ENCODE data around the gene CAB39. TPM values are rescaled to one million over a fixed set of nuclear protein-coding genes. Genes with fewer than 3 reads are reported as not detected.
A peak's percentile ranks its signal among the peaks of the same experiment; 100 is the strongest.

The CAB39 gene
- total RNA-seq, result 100 to 1,000 TPM in 1 of 4 donors, 10 to 100 TPM in 3; 61.2 to 110 (median 90.3) TPM

GRCh38 chr2:230712443-230713330 lies at the start of gene CAB39:
TSS of gene CAB39 (plus strand) at chr2:230712842. CDS start at chr2:230760002, 47,160 bp downstream.
- ATAC-seq (ENCODE audit: low FRiP score), result peak; percentile 91
- peak; percentile 47 for DNase-seq (ENCODE audit: low spot score)
- peak in 2 of 3 donors; percentile 14 to 36 for TF ChIP-seq CTCF (IDR thresholded peaks at IDR 0.05)

- ATAC-seq (ENCODE audit: low FRiP score) (no peak), DNase-seq (ENCODE audit: low spot score) (no peak)
- no peak for TF ChIP-seq CTCF (IDR thresholded peaks at IDR 0.05)
Measured at GRCh38 chr2:230664128-230664527, 48.5 kb upstream of the CAB39 start.

GRCh38 chr2:230664844-230665243 lies 47.8 kb upstream of the CAB39 start:
- no peak for TF ChIP-seq CTCF (IDR thresholded peaks at IDR 0.05)
- ATAC-seq (ENCODE audit: low FRiP score), result no peak
- no peak for DNase-seq (ENCODE audit: low spot score)

- ATAC-seq (ENCODE audit: low FRiP score), result no peak
- no peak for DNase-seq (ENCODE audit: low spot score)
- no peak for TF ChIP-seq CTCF (IDR thresholded peaks at IDR 0.05)
Measured at GRCh38 chr2:230665263-230665691, 47.4 kb upstream of the CAB39 start.

- TF ChIP-seq CTCF (IDR thresholded peaks at IDR 0.05), result no peak
- DNase-seq (ENCODE audit: low spot score), result no peak
- no peak for ATAC-seq (ENCODE audit: low FRiP score)
Measured at GRCh38 chr2:230666446-230666845, 46.2 kb upstream of the CAB39 start.

- DNase-seq (ENCODE audit: low spot score) (no peak), ATAC-seq (ENCODE audit: low FRiP score) (no peak)
- TF ChIP-seq CTCF (IDR thresholded peaks at IDR 0.05), result no peak
Measured at GRCh38 chr2:230666885-230667712, 45.5 kb upstream of the CAB39 start.

All from omental fat pad (tissue), 4 donors.